ENCODE data around the gene FNDC3B.

- TF ChIP-seq CTCF (IDR thresholded peaks at IDR 0.05; ENCODE audit: insufficient read depth, low read length, poor library complexity, severe bottlenecking) = no peak
- TF ChIP-seq EZH2phosphoT487 (conservative IDR thresholded peaks at IDR 0.05; ENCODE audit: low read length) = no peak
Measured at GRCh38 chr3:172326993-172327392, 287.6 kb downstream of the FNDC3B start.

All from SU-DHL-6 (cell line).